Lower leg skin (tissue), 3 donors: ENCODE measurements around the gene FGGY.

Experiments
- POLR2A ChIP-seq, 2 donors: fragments of 450-650 bp; IDR thresholded peaks; one replicate each; pipeline ENCODE4 v1.6.1; 2016 to 2017; ENCODE audit warnings: antibody characterized with exemption in 2 of 2, mild to moderate bottlenecking in 1 of 2, moderate library complexity in 1 of 2
- TF ChIP-seq, protein P1 (sequence below), 3 donors: fragments of 450-650 bp; IDR thresholded peaks; one replicate each; pipeline ENCODE4 v1.5.1; 2016; ENCODE audit warnings: antibody characterized with exemption in 3 of 3, mild to moderate bottlenecking in 3 of 3, moderate library complexity in 2 of 3

DNA sequence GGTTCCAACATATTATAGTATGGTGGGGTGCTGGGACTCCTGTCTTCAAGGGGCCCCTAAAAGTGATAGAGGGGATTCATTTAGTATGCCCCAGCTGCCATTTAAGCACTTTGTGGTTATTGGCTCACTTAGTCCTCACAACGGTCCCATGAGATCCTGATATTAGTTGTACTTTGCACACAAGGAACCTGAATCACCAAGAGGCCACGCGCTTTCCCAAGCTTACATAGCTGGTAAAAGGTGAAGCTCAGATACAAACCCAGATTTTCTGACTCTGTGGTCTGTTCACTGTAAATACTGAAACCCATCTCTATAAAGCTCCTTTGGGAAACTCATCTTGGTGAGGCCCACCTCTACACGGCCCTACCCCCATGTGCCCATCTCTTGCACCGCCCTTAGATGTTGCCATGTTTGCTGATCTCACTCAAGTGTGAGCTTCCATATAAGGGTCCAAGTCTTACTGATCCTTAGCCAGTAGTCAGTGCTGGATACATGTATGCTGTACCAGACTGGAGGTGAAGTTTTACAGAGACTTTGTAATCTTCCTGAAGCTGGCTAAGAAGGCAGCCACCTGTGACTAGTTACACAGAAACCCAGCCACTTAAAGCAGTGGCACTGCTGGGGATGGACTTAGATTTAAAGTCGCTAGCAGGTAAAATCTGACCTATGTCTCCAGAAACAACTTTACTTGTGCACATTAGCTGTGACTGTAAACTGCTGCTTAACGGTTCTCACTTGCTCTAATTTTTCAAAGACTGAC lies 393.5 kb downstream of the FGGY start:
- TF ChIP-seq, protein P1, sequence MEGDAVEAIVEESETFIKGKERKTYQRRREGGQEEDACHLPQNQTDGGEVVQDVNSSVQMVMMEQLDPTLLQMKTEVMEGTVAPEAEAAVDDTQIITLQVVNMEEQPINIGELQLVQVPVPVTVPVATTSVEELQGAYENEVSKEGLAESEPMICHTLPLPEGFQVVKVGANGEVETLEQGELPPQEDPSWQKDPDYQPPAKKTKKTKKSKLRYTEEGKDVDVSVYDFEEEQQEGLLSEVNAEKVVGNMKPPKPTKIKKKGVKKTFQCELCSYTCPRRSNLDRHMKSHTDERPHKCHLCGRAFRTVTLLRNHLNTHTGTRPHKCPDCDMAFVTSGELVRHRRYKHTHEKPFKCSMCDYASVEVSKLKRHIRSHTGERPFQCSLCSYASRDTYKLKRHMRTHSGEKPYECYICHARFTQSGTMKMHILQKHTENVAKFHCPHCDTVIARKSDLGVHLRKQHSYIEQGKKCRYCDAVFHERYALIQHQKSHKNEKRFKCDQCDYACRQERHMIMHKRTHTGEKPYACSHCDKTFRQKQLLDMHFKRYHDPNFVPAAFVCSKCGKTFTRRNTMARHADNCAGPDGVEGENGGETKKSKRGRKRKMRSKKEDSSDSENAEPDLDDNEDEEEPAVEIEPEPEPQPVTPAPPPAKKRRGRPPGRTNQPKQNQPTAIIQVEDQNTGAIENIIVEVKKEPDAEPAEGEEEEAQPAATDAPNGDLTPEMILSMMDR (IDR thresholded peaks at IDR 0.05), result no peak
- no peak for TF ChIP-seq POLR2A (IDR thresholded peaks at IDR 0.05)
